CD4-positive, alpha-beta T cell treated with Interleukin-2 at 100 ng/mL for 4 hours (primary cell): ENCODE results near the gene NEDD4L.

ENCODE experiments used
- DNase-seq: peaks from one replicate; pipeline ENCODE4 v3.0.0-alpha.2; 2020; ENCODE audit warnings: low spot score

NEDD4L gene

DNA sequence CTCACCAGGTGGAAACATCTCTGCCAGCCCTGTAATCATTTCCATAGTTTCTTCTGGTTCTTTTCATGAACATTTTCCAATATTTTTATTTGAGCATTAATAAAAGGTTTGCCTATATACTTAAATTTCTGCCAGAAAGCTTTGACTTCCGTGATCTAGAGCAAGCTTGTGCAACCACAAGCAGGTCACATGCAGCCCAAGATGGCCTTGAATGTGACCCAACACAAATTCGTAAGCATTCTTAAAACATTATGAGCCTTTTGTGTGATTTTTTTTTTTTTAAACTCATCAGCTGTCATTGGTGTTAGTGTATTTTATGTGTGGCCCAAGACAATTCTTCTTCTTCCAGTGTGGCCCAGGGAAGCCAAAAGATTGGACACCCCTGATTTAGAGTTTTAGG lies 51.6 kb downstream of the NEDD4L start:
- no peak for DNase-seq

DNA sequence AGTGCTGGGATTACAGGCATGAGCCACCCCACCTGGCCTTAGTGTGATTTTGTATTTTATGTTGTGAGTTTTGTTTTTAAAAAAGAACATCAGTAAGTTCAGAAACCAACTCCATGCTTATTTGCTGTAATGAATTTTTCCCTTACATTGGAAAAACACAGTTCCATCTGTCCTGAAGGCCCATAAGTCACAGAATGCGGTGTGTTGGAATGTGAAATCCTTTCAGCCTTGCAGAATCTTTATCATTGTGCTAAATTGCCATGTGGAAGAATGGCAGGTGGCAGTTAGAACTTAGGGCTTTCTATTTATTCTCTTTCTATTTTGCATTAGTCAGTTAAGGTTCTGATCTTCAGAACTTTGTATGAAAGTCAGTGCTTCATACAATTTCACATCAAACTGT lies 52.6 kb downstream of the NEDD4L start:
- no peak for DNase-seq

DNA sequence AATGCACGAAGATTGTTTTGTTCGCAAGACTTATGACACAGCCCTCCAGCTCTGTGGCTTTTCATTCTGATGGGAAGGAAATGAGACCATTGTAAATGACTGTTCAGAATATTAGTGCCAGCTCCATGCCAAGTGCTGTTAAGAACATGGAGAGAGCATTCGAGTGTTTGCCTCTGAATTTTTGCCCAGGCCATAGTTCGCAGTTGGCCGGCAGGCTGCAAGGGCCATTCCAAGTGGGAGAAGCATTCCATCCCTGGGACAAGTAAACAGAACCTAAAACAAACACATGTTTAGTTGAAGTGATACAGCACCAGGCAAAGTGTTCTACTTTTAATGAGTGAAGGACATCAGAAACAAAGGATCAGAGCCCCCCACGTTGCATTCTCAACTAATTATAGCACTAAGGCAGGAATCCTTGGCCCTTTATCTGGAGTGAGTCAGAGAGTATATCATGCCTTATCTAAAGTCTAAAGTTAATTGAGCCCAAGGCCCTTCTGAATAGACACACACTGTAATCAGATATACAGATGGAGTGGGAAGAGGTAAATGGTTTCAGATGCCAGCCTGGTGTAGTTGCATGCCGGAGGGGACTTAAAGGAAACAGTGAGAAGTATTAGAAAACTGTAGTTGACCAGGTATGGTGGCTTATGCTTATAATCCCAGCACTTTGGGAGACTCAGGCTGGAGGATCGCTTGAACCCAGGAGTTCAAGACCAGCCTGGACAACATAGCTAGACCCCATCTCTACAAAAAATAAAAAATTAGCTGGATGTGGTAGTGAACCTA lies 53.3 kb downstream of the NEDD4L start:
- no peak for DNase-seq

DNA sequence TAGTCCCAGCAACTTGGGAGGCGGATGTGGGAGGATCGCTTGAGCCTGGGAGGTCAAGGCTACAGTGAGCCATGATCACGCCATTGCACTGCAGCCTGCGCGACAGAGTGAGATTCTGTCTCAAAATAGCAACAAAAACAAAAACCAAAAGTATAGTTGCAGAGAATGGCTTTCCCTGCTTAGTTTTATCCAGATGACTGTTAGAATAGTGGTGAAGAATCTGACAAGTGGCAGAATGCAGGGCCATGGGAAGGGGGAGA lies 53.8 kb downstream of the NEDD4L start:
- DNase-seq: no peak

DNA sequence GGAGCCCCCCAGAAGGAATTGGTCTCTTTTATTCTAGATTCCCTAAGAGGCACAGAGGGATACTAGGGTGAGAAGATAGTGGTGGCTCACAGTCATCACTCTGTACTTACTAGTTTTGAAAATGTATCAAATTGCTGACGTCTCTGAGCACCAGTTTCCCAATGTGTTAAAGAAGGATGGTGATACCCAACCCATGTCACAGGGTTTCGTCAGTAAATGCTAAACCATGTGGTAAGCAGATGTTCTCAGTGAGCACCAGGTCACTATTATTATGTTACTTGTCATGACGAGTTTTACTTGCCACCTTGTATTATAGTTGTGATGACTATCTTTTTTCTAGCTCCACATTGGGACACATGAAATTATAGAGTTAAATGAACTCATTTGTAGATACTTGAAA lies 54.7 kb downstream of the NEDD4L start:
- no peak for DNase-seq

DNA sequence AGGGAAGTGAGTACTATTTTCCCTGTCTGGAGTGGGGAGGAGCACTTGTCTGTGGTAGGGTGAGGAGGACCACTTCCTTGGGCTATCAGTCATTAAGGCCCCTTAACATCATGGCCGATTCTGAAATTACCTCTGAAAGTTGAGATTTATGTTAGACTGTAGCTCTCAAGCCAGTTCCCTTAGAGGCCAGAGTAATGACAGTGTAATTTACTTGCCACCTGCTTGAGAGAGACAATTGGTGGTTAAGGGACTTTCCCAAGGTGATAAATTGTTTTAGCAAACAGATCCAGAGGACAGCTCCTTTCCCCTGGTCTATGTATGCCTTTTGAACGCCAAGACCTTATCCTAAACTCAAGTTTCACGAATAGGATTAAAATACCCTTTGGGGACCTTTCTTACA lies 56.1 kb downstream of the NEDD4L start:
- DNase-seq: no peak

DNA sequence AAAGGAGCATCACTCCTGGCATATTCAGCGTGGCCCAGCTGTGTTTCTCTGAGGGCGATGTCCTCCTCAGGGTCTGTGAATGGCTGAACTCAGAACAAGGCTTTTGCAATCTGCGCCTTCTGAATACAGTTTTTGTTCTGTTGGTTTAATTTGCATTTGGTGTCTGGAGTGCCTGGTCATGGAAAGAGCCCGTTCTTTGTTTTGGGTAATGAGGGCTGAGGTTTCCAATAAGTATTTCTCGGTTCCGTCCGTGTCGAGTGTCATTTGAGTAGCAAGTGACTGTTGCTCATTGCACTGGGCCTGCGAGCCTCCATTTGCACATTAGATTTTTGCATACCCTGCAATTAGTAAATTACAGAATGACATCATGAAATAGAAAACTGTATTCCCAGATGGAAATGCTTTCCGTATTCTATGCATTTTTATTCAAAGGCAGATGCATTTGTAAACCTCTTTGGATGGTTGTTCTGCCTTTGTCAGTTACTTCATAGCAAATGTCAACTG lies 57.3 kb downstream of the NEDD4L start:
- no peak for DNase-seq

DNA sequence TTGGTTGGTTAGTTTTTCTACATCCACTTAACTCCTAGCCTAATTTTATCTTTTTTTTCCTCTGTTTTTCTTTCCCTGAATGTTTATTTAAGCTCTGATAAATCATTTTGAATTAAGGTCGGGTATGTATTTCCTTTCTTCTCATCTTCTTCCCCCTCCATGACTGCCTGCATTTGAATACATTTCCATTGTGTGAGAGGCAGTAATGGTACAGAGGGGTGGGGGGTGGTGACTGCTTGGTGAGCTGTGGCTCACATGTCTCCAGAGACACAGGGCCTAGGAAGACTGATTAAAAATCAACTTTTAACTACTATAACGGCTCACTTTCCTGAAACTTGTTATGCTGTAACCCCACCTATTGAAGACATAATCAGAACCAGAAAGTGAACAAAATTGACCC lies 58.0 kb downstream of the NEDD4L start:
- no peak for DNase-seq

DNA sequence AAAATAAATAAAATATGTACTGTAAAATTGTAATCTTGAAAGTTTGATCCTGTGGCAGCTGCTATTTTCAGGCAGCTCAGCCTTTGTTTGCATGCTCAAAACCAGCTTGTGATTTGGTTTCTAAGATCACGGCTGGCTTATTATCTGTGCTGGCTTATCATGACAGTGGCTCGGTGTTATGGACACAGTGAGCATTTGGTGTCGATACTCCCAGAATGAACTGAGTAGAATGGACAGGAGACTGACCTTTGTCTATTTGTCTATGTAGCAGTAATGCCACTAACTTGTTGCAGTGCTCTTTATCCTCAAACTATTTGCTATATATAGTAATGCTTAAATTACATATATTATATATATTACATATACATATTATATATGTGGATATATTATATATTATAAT lies 58.8 kb downstream of the NEDD4L start:
- DNase-seq: no peak

DNA sequence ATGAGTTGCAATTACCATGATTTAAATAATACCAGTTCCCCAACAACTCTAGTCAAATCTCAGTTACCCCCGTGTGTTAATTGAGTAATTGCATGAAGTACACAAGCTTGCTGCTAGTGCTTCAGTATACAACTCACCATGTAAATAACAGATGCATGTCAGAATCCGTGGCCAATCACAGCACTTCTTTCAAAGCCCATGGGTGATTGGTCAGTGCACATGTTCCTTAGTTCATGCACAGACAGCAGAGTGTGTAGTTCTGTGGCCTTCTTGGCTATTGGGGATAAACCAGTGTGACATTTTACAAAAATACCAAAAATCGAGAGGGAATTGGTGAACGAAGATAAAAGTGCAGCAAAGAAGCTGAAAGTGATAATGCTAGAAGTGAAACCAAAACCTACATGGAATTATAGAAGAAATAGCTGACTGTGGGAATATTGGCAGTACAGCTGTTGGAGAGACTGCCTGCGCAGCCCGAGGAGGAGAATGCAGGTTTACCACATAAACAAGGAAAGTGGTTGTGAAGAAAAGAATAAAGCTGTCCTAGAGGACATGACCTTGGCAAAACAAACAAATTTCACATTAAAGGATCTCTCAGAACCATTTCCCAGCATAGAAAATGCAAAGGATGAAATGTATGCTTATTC lies 59.4 kb downstream of the NEDD4L start:
- no peak for DNase-seq

DNA sequence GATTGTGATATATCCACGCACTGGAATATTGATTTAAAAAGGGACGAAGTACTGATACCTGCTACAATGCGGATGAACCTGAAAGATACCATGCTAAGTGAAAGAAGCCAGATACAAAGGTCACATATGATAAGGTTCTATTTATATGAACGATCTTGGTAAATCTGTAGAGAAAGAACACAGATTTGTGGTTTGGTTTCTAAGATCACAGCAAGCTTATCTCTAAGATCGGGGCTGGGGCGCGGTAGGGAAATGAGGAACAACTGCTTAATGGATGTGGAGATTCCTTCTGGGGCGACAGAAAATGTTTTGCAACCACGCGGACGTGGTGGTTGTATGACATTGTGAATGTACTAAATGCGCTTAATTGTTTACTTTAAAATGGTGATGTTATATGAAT lies 60.1 kb downstream of the NEDD4L start:
- DNase-seq: no peak

DNA sequence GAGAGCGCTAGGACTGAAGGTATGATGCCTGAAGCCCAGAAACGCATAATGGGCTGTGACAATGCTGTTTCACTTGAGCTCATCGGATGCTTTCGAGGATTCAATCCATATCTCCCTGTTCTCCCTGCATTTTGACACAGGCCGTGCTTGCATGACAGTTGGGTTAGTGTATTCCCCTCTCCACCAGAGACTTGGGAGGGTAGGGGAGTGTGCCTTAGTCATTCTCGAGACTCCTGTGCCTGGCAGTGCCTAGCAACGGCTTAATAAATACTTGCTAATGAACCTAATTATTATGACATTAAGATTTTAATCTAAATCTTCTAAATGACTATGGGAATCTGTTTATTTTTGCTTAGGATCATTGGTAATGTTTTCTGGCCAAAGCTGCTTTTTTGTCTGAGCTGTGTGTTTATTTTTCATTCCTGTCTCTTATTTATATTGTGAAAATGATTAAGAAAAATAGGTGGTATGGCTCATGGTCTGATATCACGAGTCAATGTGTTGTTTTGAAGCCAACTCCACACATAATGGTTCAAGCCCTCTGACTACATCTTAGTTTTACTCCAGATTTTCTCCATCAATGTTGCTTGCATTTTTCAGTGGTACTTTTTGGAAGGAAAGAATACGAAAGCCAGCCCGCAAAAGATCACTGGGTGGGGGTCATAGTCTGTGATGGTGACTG lies 61.3 kb downstream of the NEDD4L start:
- DNase-seq: no peak

DNA sequence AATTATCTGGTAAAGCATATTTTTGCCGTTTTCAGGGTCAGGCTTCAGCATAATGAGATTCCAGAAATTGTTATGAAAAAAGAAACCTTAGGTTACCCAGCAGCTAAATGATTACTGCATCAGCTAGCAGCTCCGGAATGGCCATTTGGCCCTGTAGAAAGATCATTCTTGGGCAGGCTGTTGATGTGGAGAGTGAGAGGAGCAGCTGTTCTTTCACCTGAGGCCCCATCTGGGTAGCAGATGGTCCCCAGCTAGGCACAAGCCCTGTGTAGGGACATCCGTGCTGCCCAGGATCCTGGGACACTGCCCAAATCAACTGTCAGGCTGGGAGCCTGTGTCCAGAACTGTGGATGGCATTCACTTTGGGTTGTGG lies 61.8 kb downstream of the NEDD4L start:
- no peak for DNase-seq

DNA sequence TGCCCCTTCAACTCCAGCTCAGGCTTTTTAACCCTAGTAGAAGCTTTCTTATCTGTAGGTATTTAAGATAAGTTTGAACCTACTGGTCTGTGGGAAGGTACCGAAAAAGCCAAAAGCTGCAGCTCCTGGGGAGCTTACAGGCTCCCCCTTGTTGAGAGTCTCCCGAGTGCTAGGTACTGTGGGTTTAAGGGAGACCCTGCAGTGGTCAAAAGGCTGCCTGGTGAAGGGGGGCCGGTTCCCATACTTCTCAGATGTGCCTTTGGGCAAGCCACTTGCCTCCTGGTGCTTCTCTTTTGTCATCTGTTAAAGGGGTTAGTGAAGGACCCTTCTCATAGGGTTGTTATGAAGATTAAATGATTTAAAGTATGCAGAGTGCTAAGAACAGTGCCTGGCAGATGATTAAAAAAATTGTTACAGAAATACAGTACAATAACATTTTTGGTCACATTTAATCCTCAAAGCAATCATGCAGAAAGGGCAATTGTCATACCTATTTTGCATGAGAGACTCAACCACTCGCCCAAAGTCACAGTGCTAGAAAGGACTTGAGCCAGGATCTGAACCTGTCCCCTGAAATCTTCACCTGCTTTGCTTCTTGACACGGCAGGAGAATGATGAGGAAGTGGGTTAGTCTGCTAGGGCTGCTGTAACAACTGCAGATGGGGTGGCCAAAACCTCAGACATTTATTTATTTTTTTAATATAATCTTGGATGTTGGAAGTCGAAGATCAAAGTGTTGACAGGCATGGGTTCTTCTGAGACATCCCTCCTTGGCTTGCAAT lies 62.5 kb downstream of the NEDD4L start:
- no peak for DNase-seq

DNA sequence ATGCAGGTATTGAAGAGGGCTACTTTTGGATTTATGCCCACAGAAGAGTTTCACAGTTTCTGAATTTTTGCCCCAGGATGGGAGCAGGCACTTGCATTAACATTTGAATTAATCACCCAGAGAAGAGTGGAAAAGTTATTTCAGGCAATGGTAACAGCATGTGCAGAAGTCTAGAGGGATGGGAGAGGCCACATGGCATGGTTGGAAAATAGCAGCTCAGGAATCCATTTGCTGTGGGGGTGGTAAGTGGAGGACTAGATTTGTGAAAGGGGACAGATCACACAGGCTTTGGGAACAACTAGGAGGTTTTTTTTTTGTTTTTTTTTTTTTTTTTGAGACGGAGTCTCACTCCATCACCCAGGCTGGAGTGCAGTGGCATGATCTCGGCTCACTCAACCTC lies 65.2 kb downstream of the NEDD4L start:
- DNase-seq: no peak

DNA sequence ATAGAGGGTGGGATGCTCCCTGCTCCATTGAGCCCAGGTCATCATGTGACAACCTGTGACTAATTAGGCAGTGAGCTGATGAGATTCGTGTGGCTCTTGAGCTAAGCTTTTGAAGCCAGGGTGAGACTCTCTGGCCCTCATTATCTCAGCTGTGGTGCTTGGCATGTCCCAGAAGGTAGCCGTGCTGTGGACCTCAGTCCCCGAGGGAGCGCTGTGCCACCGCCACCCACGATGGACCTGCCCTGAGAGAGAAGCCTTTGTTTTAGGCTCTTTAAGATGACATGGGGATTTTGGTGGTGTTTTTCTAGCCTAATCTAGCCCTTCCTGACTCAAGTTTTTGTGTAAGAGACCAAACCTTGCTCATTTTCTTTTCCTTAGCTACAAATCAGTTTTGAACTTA lies 66.4 kb downstream of the NEDD4L start:
- no peak for DNase-seq

DNA sequence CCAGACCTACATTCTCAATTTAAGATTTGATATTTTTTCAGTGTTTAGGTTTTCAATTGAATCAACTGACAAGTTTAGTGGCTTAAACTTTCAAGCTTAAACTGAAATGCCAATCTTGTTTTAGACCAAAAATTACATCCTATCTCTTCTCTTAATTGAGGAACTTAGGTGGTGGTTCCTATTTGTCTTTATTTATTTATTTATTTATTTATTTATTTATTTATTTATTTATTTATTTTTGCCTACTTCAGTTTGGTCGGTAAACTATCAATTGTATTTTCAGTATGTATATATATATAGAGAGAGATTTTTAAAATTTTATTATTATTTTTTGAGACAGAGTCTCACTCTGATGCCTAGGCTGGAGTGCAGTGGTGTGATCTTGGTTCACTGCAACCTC lies 68.1 kb downstream of the NEDD4L start:
- DNase-seq: no peak

DNA sequence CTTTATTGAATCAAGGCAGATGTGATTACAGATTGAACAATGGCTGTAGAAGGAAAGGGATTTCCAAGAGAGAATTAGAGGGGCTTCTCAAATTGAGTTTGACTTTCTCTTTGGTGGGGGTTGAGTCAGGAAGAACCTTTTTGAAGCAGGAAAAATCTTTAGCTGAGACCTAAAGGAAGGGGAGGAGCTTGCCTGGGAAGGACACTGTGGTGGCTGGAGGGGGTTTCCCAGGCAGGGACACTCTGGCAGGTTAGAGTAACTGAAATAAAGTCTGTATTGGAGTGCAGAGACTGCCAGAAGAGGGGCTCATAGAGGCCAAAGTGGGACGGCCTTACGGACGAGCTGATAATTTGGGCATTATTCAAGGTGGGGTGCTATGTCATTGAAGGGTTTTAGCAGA lies 69.3 kb downstream of the NEDD4L start:
- DNase-seq: no peak

DNA sequence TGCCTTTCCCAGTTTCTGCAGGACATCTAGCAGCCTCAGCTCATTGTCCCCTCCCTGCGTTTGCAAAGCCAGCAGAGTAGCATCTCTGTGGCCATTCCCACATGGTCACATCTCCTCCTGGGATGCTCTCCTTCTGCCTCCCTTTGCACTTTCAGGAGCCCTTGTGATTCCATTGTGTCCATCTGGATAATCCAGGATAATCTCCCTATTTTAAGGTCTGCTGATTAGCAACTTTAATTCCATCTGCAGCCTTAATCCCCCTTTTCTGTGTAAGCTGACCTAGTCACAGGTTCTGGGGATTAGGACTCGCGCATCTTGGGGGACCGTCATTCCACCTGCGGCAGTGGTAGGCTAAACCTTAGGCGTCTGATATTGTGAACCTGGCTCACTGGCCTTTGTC lies 70.7 kb downstream of the NEDD4L start:
- no peak for DNase-seq

DNA sequence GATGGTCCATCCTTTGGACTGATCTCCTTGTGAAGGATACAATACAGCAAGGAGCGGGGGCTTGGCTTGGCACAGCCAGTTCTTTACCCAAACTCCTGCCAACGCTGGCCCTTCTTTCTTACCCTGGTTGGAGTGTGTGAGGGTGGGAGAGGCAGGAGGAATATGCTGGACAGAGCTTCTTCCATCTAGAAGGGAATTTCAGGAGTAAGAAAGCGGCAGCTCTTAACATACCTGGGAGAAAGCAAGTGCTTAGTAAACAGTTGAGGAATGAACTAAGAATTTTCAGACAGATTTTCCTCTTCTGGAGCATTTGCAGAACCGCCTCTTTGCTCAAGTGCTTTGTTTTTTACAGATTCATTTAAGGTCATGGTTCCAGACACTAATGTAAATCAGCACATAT lies 72.8 kb downstream of the NEDD4L start:
- DNase-seq: no peak

DNA sequence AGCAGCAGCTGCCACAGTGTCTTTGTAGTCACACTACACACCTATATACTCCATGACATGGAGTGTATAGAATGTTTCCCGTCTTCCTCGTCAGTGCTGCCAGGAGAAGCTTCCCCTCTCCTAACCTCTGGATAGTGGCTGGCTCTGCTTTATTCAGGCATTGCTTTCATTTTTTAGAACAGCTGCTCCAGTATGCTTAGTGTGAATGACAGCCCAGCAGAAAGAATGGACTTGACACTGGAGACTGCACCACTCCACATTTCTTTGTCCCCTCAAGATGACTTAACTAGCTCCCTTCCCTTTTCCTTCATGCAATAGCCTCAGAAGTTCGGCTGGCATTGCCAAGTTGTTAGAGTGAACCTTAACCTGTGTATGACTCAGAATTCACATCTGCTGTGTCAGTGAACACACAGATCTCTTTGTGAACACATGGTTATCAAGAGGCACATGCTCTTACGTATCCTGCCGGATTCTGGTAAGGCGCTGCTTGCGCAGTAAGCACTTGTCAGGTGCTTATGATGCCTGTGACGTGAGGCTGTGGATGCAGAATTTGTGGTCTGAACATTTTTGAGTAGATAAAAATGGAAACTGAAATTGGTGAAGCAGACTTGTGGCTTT lies 73.9 kb downstream of the NEDD4L start:
- DNase-seq: no peak

DNA sequence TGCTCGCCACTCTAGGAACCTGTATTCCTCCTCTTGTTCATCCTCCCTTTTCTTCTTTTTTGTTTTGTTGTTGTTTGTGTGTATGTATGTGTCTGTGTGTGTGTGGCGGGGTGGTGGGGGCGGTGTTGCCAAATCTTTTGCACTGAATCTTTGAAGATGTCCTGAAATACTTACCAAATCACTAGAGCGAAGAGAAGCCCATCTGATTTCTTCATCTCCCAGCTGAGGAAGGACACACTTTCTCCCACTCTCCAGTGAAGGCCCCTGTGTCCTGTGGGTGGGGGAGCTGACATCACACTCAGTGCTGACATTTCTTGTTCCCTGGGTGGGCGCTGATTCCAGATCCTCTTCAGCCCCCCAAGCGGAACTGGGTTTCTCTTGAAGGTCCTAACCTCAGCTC lies 74.5 kb downstream of the NEDD4L start:
- no peak for DNase-seq
